HPDE6-E6E7 (cell line): ENCODE data around the gene PDGFA.
"Not testable (repeated sequence)": the region's sequence is repeated elsewhere in the genome, so short reads cannot be mapped to it uniquely, and the experiment has no call there.

ENCODE experiments used
- DNase-seq: peaks from one replicate; pipeline ENCODE4 v3.0.0; 2011; ENCODE audit warnings: missing footprints; ENCODE audit errors: extremely low spot score

Gene PDGFA

GRCh38 chr7:552151-552867 is 32.7 kb upstream of the PDGFA start:
- DNase-seq: not testable (repeated sequence)

- DNase-seq: not testable (repeated sequence)
Measured at GRCh38 chr7:551615-551970, 31.9 kb upstream of the PDGFA start.

GRCh38 chr7:550881-551614 is 31.4 kb upstream of the PDGFA start:
- no peak for DNase-seq

- no peak for DNase-seq
Measured at GRCh38 chr7:549891-550625, 30.4 kb upstream of the PDGFA start.

GRCh38 chr7:549066-549890 is 29.6 kb upstream of the PDGFA start:
- DNase-seq: no peak

GRCh38 chr7:548401-548800 is 28.8 kb upstream of the PDGFA start:
- DNase-seq: no peak

- DNase-seq: no peak
Measured at GRCh38 chr7:545470-545869, 25.8 kb upstream of the PDGFA start.

GRCh38 chr7:544338-545221 is 24.9 kb upstream of the PDGFA start:
- no peak for DNase-seq

- DNase-seq: no peak
Measured at GRCh38 chr7:543501-544337, 24.1 kb upstream of the PDGFA start.

- peak; percentile 79 for DNase-seq
Measured at GRCh38 chr7:542713-543500, 23.3 kb upstream of the PDGFA start.

GRCh38 chr7:542131-542712 is 22.6 kb upstream of the PDGFA start:
- no peak for DNase-seq

GRCh38 chr7:541661-542060 is 22.0 kb upstream of the PDGFA start:
- no peak for DNase-seq

GRCh38 chr7:540997-541396 is 21.4 kb upstream of the PDGFA start:
- DNase-seq: no peak

- no peak for DNase-seq
Measured at GRCh38 chr7:540579-540978, 20.9 kb upstream of the PDGFA start.

GRCh38 chr7:539731-540411 is 20.2 kb upstream of the PDGFA start:
- DNase-seq: peak; percentile 94

- DNase-seq: no peak
Measured at GRCh38 chr7:538764-539685, 19.4 kb upstream of the PDGFA start.
